Measurements from ENCODE around the gene ADAM33.

DNA sequence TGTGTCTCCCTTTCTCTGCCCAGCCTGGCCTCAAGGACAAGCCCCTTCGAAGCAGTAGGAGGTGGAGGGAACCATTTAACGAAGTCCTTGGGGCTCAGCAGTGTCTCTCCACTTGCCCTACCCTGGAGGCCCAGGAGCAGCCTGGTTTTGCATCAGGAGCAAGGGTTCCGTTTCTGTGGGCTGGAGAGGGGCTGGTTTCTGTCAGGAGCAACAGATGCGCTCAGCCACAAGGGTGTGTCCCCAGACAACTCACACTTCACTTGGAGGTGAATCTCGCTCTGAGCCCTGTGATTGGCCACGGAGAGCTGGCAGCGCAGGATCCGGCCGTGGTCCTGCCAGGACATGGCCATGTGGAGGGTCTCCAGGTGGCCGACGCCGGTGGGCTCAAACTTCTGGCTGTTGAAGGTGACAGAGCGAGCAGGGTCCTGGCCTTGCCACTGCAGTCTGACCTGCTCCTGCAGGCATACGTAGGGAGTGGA is 23.7 kb upstream of the ADAM33 start:
- TF ChIP-seq CTCF (IDR thresholded peaks at IDR 0.05) (no peak), POLR2A (IDR thresholded peaks at IDR 0.05) (no peak)

All from Peyer's patch (tissue), 4 donors.